Prostate gland (tissue), 2 donors: ENCODE data around the gene NTN1.

Experiments
- CTCF ChIP-seq, 4 experiments: fragments of 200-600 bp in 2 of 4; fragments of 450-650 bp in 2 of 4; sonication (generic) in 2 of 4; IDR thresholded peaks; 1 replicate in 3 of 4; 2 replicates in 1 of 4; pipeline ENCODE4 v1.5.1; 2016 to 2019; ENCODE audit warnings: antibody characterized with exemption in 4 of 4, mild to moderate bottlenecking in 2 of 4, moderate library complexity in 2 of 4
- POLR2A ChIP-seq: fragments of 450-650 bp; IDR thresholded peaks from one replicate; pipeline ENCODE4 v1.6.1; 2016; ENCODE audit warnings: antibody characterized with exemption, mild to moderate bottlenecking
- POLR2AphosphoS5 ChIP-seq: sonication (generic); formaldehyde crosslinking; IDR thresholded peaks from one replicate; pipeline ENCODE4 v1.6.1; 2017; ENCODE audit warnings: antibody characterized with exemption

GRCh38 chr17:9202532-9202931 is 181.2 kb downstream of the NTN1 start:
- TF ChIP-seq CTCF (IDR thresholded peaks at IDR 0.05) (no peak), POLR2AphosphoS5 (no peak), POLR2A (no peak)
